Testis (tissue), 3 donors: ENCODE results near the gene RIOK1. TPM values are rescaled to one million over a fixed set of nuclear protein-coding genes. Genes with fewer than 3 reads are reported as not detected.

Experiments used
- DNase-seq: peaks from one replicate; pipeline ENCODE4 v3.0.0-alpha.2; 2019
- H3K27ac ChIP-seq, 2 donors: fragments of 200-600 bp; sonication (generic); one replicate each; pipeline ENCODE4 v1.5.1; 2019
- H3K27me3 ChIP-seq: fragments of 200-600 bp; sonication (generic); one replicate; pipeline ENCODE4 v1.5.1; 2019
- H3K36me3 ChIP-seq: fragments of 200-600 bp; sonication (generic); one replicate; pipeline ENCODE4 v1.5.1; 2017; ENCODE audit warnings: low read depth; ENCODE audit errors: missing control alignments
- H3K4me1 ChIP-seq: fragments of 200-600 bp; sonication (generic); one replicate; pipeline ENCODE4 v1.5.1; 2019
- H3K4me3 ChIP-seq, 2 donors: fragments of 200-600 bp; sonication (generic); one replicate each; pipeline ENCODE4 v1.5.1; 2017 to 2019
- H3K9me3 ChIP-seq: fragments of 200-600 bp; sonication (generic); one replicate; pipeline ENCODE4 v1.5.1; 2017
- CTCF ChIP-seq, 3 experiments: fragments of 450-650 bp in 2 of 3; fragments of 200-600 bp in 1 of 3; sonication (generic) in 1 of 3; IDR thresholded peaks; one replicate each; pipeline ENCODE4 v1.5.1; 2016 to 2019; ENCODE audit warnings: antibody characterized with exemption in 3 of 3, mild to moderate bottlenecking in 2 of 3, moderate library complexity in 1 of 3
- POLR2A ChIP-seq: fragments of 450-650 bp; IDR thresholded peaks from one replicate; pipeline ENCODE4 v1.6.1; 2017; ENCODE audit warnings: antibody characterized with exemption, mild to moderate bottlenecking, moderate library complexity
- WGBS, 2 donors: methylation state at CpG; one replicate each; pipeline ENCODE4 v1.1.5; 2018; 5-methylcytosine and 5-hydroxymethylcytosine counted together
- intact Hi-C: fragments of 100-400 bp; cut with DNase I; formaldehyde crosslinking; loops from one replicate; pipeline ENCODE4 v1.15.1; 2023; ENCODE audit warnings: low total_unique reads
- polyA plus RNA-seq: library from polyadenylated mRNA; stranded (reverse); fragments of 350-450 nt; fragmentation: Illumina TruSeq; extraction: RNeasy Lipid Tissue Mini Kit (QIAGEN cat#74804); gene quantifications from one replicate; pipeline ENCODE4 v1.2.3, GENCODE V29; 2014; ENCODE audit warnings: low read depth, low replicate concordance; ENCODE audit not compliant: insufficient read depth
- total RNA-seq, 2 donors: library from RNA; depleted of rRNA; stranded (reverse); fragments of >200 nt; gene quantifications; one replicate each; pipeline ENCODE4 v1.2.3, GENCODE V29; 2016

Gene RIOK1
- total and polyA plus RNA-seq, 3 donors from 2014 or later = 25.1 to 37.5 (median 29.8) TPM

DNA sequence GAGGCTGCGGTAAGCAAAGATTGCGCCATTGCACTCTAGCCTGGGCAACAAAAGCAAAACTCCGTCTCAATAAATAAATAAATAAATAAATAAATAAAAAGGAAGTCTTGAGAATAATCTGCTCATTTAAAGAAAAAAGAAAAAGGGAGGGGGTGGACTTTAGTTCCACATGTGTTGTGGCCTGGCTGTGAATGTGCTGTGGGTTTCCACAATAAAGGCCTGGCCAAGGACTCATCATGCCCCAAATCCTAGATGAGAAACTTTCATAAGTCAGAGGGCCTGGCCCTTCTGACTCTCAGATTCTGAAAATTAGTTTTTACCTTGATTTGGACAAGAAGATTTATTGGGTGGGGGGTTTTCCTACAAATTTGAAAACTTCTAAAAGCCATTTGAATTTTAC lies 48.4 kb downstream of the RIOK1 start:
- H3K27ac ChIP-seq = no peak overlapping the region
- H3K36me3 ChIP-seq = no peaks in the 10 kb centered on the region
- intact Hi-C loops = no loop called here
- DNase-seq = no peak
- H3K9me3 ChIP-seq = no peaks in the 10 kb centered on the region
- TF ChIP-seq CTCF (IDR thresholded peaks at IDR 0.05) = no peak
- no peak for TF ChIP-seq POLR2A
- no peak overlapping the region for H3K4me3 ChIP-seq
- 89 to 100% methylated on average over 3 of the region's 3 CpGs for WGBS, 2 donors
- H3K27me3 ChIP-seq = no peaks in the 10 kb centered on the region
- no peaks in the 10 kb centered on the region for H3K4me1 ChIP-seq

- DNase-seq = no peak
- intact Hi-C loops = no loop called here
- no peaks in the 10 kb centered on the region for H3K27me3 ChIP-seq
- no peak for TF ChIP-seq POLR2A
- TF ChIP-seq CTCF (IDR thresholded peaks at IDR 0.05) = no peak
- 77 to 93% methylated on average over 3 of the region's 3 CpGs for WGBS, 2 donors
- H3K36me3 ChIP-seq = no peaks in the 10 kb centered on the region
- no peak overlapping the region for H3K4me3 ChIP-seq
- H3K4me1 ChIP-seq = no peaks in the 10 kb centered on the region
- no peaks in the 10 kb centered on the region for H3K9me3 ChIP-seq
- no peak overlapping the region for H3K27ac ChIP-seq
These were observed 49.6 kb downstream of the RIOK1 start for GRCh38 chr6:7439228-7439627.

GRCh38 chr6:7440476-7440875 lies 50.9 kb downstream of the RIOK1 start:
- H3K27me3 ChIP-seq = no peaks in the 10 kb centered on the region
- H3K4me1 ChIP-seq = no peaks in the 10 kb centered on the region
- TF ChIP-seq POLR2A (no peak), CTCF (IDR thresholded peaks at IDR 0.05) (no peak)
- DNase-seq = no peak
- no peaks in the 10 kb centered on the region for H3K9me3 ChIP-seq
- peak overlapping the region in 1 of 2 donors; percentile 41 for H3K4me3 ChIP-seq
- H3K36me3 ChIP-seq = no peaks in the 10 kb centered on the region
- intact Hi-C loops = no loop called here
- no peak overlapping the region for H3K27ac ChIP-seq
- WGBS, 2 donors = 54 to 61% methylated on average over 6 of the region's 6 CpGs

- no peaks in the 10 kb centered on the region for H3K9me3 ChIP-seq
- no peaks in the 10 kb centered on the region for H3K27me3 ChIP-seq
- no peaks in the 10 kb centered on the region for H3K4me1 ChIP-seq
- 59 to 72% methylated on average over 19 to 40 of the region's 40 CpGs for WGBS, 2 donors
- intact Hi-C loops = no loop called here
- DNase-seq = no peak
- no peaks in the 10 kb centered on the region for H3K36me3 ChIP-seq
- H3K4me3 ChIP-seq = peak overlapping the region in 1 of 2 donors; percentile 41
- no peak overlapping the region for H3K27ac ChIP-seq
- TF ChIP-seq CTCF (IDR thresholded peaks at IDR 0.05) (no peak), POLR2A (no peak)
These were observed 51.6 kb downstream of the RIOK1 start for GRCh38 chr6:7441048-7441775.

GRCh38 chr6:7442467-7442866 lies 52.9 kb downstream of the RIOK1 start:
- no peaks in the 10 kb centered on the region for H3K27me3 ChIP-seq
- TF ChIP-seq POLR2A (no peak), CTCF (IDR thresholded peaks at IDR 0.05) (no peak)
- DNase-seq = no peak
- no peaks in the 10 kb centered on the region for H3K4me1 ChIP-seq
- H3K9me3 ChIP-seq = no peaks in the 10 kb centered on the region
- no peak overlapping the region for H3K4me3 ChIP-seq
- H3K36me3 ChIP-seq = no peaks in the 10 kb centered on the region
- WGBS, 2 donors = 49 to 60% methylated on average over 11 of the region's 11 CpGs
- intact Hi-C loops = no loop called here
- no peak overlapping the region for H3K27ac ChIP-seq
